DMS153 (cell line): ENCODE data around the gene NKX1-1.

ENCODE experiments used
- DNase-seq: peaks from one replicate; lab custom pipeline; 2025; lab: John Stamatoyannopoulos, UW

NKX1-1 gene

GRCh38 chr4:1385373-1386340, 20.6 kb downstream of the NKX1-1 start:
- no peak for DNase-seq

GRCh38 chr4:1384675-1385372, 21.4 kb downstream of the NKX1-1 start:
- no peak for DNase-seq

GRCh38 chr4:1383728-1384591, 22.3 kb downstream of the NKX1-1 start:
- DNase-seq: no peak

- DNase-seq: no peak
Measured at GRCh38 chr4:1382776-1383727, 23.2 kb downstream of the NKX1-1 start.

GRCh38 chr4:1381944-1382541, 24.2 kb downstream of the NKX1-1 start:
- DNase-seq: no peak

GRCh38 chr4:1381181-1381621, 25.0 kb downstream of the NKX1-1 start:
- DNase-seq: no peak

- no peak for DNase-seq
Measured at GRCh38 chr4:1380368-1381151, 25.7 kb downstream of the NKX1-1 start.

- no peak for DNase-seq
Measured at GRCh38 chr4:1379801-1380331, 26.4 kb downstream of the NKX1-1 start.

GRCh38 chr4:1379351-1379781, 26.9 kb downstream of the NKX1-1 start:
- no peak for DNase-seq

GRCh38 chr4:1378559-1379231, 27.5 kb downstream of the NKX1-1 start:
- no peak for DNase-seq

- DNase-seq: no peak
Measured at GRCh38 chr4:1377606-1378261, 28.5 kb downstream of the NKX1-1 start.

GRCh38 chr4:1376841-1377605, 29.2 kb downstream of the NKX1-1 start:
- no peak for DNase-seq

GRCh38 chr4:1376391-1376840, 29.8 kb downstream of the NKX1-1 start:
- no peak for DNase-seq

GRCh38 chr4:1375761-1376322, 30.4 kb downstream of the NKX1-1 start:
- no peak for DNase-seq

GRCh38 chr4:1375051-1375721, 31.1 kb downstream of the NKX1-1 start:
- DNase-seq: no peak

GRCh38 chr4:1374706-1375045, 31.6 kb downstream of the NKX1-1 start:
- no peak for DNase-seq
